Ascending aorta (tissue), 2 donors: ENCODE data around the gene INPP5B. TPM values are rescaled to one million over a fixed set of nuclear protein-coding genes. Genes with fewer than 3 reads are reported as not detected.
A peak's percentile ranks its signal among the peaks of the same experiment; 100 is the strongest.

Experiments used
- DNase-seq, 2 donors: peaks; one replicate each; pipeline ENCODE4 v3.0.0-alpha.2; 2019; ENCODE audit warnings: low spot score in 2 of 2
- H3K27ac ChIP-seq, 2 donors: fragments of 200-600 bp; sonication (generic); one replicate each; pipeline ENCODE4 v1.5.1; 2016 to 2017; ENCODE audit warnings: mild to moderate bottlenecking in 1 of 2
- H3K27me3 ChIP-seq: fragments of 200-600 bp; sonication (generic); one replicate; pipeline ENCODE4 v1.5.1; 2017
- H3K36me3 ChIP-seq, 2 donors: fragments of 200-600 bp; sonication (generic); one replicate each; pipeline ENCODE4 v1.5.1; 2016
- H3K4me1 ChIP-seq, 2 donors: fragments of 200-600 bp; sonication (generic); one replicate each; pipeline ENCODE4 v1.5.1; 2016 to 2017; ENCODE audit warnings: mild to moderate bottlenecking in 1 of 2
- H3K4me3 ChIP-seq, 2 donors: fragments of 200-600 bp; sonication (generic); one replicate each; pipeline ENCODE4 v1.5.1; 2016 to 2017; ENCODE audit warnings: mild to moderate bottlenecking in 1 of 2
- H3K9me3 ChIP-seq, 2 donors: fragments of 200-600 bp; sonication (generic); one replicate each; pipeline ENCODE4 v1.5.1; 2016
- CTCF ChIP-seq, 3 experiments: fragments of 200-600 bp in 2 of 3; fragments of 450-650 bp in 1 of 3; sonication (generic) in 2 of 3; IDR thresholded peaks; one replicate each; pipeline ENCODE4 v1.5.1; 2016 to 2019; ENCODE audit warnings: antibody characterized with exemption in 3 of 3, mild to moderate bottlenecking in 1 of 3, moderate library complexity in 1 of 3
- intact Hi-C: fragments of 100-400 bp; cut with DNase I; formaldehyde crosslinking; loops from one replicate; pipeline ENCODE4 v1.15.1; 2023
- total RNA-seq: library from RNA; depleted of rRNA; stranded (reverse); fragments of >200 nt; gene quantifications from one replicate; pipeline ENCODE4 v1.1.0, GENCODE V29; 2016

The INPP5B gene
- total RNA-seq, 1 donor from 2014 or later = 11.7 TPM

- peak overlapping the region; percentile 90 to 91 for H3K4me3 ChIP-seq
Measured at GRCh38 chr1:37945743-37946702, 830 bp downstream of the INPP5B start.

GRCh38 chr1:37945251-37945650 is 1.6 kb downstream of the INPP5B start:
- intact Hi-C loops = loop anchor here (5.0 kb wide), 1 partner anchor 42 kb away; no protein-coding TSS in a partner anchor
- Histone ChIP-seq H3K4me3 (peak overlapping the region; percentile 90 to 91), H3K27me3 (no peaks in the 10 kb centered on the region), H3K27ac (peak overlapping the region; percentile 94), H3K9me3 (no peaks in the 10 kb centered on the region), H3K36me3 (peaks cover 25 to 45% of the 10 kb centered on the region in 2 donors), H3K4me1 (peaks cover 0 to 18% of the 10 kb centered on the region in 2 donors)
- TF ChIP-seq CTCF (IDR thresholded peaks at IDR 0.05) = no peak
- no peak for DNase-seq

More at GRCh38 chr1:37945743-37946702, 830 bp downstream of the INPP5B start:
- H3K4me1 ChIP-seq = peaks cover 0 to 18% of the 10 kb centered on the region in 2 donors
- no peaks in the 10 kb centered on the region for H3K27me3 ChIP-seq
- H3K36me3 ChIP-seq = peaks cover 18 to 37% of the 10 kb centered on the region in 2 donors
- intact Hi-C loops = loop anchor here (2.0 to 5.0 kb wide), 5 partner anchors 15 to 137 kb away; partner anchors contain the start of genes UTP11 and YRDC
- TF ChIP-seq CTCF (IDR thresholded peaks at IDR 0.05) = no peak
- DNase-seq = peak; percentile 57 to 89
- H3K27ac ChIP-seq = peak overlapping the region; percentile 94
- H3K9me3 ChIP-seq = no peaks in the 10 kb centered on the region

GRCh38 chr1:37944816-37945215 is 2.0 kb downstream of the INPP5B start:
- H3K4me1 ChIP-seq = peaks cover 0 to 18% of the 10 kb centered on the region in 2 donors
- H3K27ac ChIP-seq = peak overlapping the region; percentile 94
- no peaks in the 10 kb centered on the region for H3K9me3 ChIP-seq
- H3K36me3 ChIP-seq = peaks cover 30 to 49% of the 10 kb centered on the region in 2 donors
- H3K4me3 ChIP-seq = peak overlapping the region in 1 of 2 donors; percentile 91
- H3K27me3 ChIP-seq = no peaks in the 10 kb centered on the region
- intact Hi-C loops = loop anchor here (5.0 kb wide), 1 partner anchor 42 kb away; no protein-coding TSS in a partner anchor
- no peak for TF ChIP-seq CTCF (IDR thresholded peaks at IDR 0.05)
- no peak for DNase-seq

GRCh38 chr1:37944086-37944763 is 2.6 kb downstream of the INPP5B start:
- intact Hi-C loops = no loop called here

More at GRCh38 chr1:37944086-37944763, 2.6 kb downstream of the INPP5B start:
- H3K36me3 ChIP-seq = peaks cover 32 to 54% of the 10 kb centered on the region in 2 donors
- H3K27ac ChIP-seq = no peak overlapping the region
- DNase-seq = no peak
- H3K27me3 ChIP-seq = no peaks in the 10 kb centered on the region
- peaks cover 0 to 18% of the 10 kb centered on the region in 2 donors for H3K4me1 ChIP-seq
- H3K9me3 ChIP-seq = no peaks in the 10 kb centered on the region
- no peak for TF ChIP-seq CTCF (IDR thresholded peaks at IDR 0.05)
- H3K4me3 ChIP-seq = no peak overlapping the region
